22Rv1 (cell line): ENCODE measurements around the gene CDX1.

Experiments
- CTCF ChIP-seq: fragments of 450-650 bp; IDR thresholded peaks from 2 replicates; pipeline ENCODE4 v1.5.1; 2017; ENCODE audit warnings: mild to moderate bottlenecking
- ZFX ChIP-seq: fragments of 450-650 bp; IDR thresholded peaks from 2 replicates; pipeline ENCODE4 v1.6.1; 2017; ENCODE audit warnings: antibody characterized with exemption, borderline replicate concordance

- TF ChIP-seq CTCF, result no peak
- no peak for TF ChIP-seq ZFX
Observed at GRCh38 chr5:150121448-150122157, 45.0 kb upstream of the CDX1 start.
